ENCODE measurements around the gene WNT8A. TPM values are rescaled to one million over a fixed set of nuclear protein-coding genes. Genes with fewer than 3 reads are reported as not detected.
A peak's percentile ranks its signal among the peaks of the same experiment; 100 is the strongest.

Gene WNT8A
- total and polyA plus RNA-seq, 2 experiments from 2014 or later: not detected

GRCh38 chr5:138053554-138053953 lies 30.3 kb upstream of the WNT8A start:
- TF ChIP-seq, protein P1, sequence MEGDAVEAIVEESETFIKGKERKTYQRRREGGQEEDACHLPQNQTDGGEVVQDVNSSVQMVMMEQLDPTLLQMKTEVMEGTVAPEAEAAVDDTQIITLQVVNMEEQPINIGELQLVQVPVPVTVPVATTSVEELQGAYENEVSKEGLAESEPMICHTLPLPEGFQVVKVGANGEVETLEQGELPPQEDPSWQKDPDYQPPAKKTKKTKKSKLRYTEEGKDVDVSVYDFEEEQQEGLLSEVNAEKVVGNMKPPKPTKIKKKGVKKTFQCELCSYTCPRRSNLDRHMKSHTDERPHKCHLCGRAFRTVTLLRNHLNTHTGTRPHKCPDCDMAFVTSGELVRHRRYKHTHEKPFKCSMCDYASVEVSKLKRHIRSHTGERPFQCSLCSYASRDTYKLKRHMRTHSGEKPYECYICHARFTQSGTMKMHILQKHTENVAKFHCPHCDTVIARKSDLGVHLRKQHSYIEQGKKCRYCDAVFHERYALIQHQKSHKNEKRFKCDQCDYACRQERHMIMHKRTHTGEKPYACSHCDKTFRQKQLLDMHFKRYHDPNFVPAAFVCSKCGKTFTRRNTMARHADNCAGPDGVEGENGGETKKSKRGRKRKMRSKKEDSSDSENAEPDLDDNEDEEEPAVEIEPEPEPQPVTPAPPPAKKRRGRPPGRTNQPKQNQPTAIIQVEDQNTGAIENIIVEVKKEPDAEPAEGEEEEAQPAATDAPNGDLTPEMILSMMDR (IDR thresholded peaks at IDR 0.05; ENCODE audit: poor library complexity): no peak
- TF ChIP-seq EZH2phosphoT487 (IDR thresholded peaks at IDR 0.05; ENCODE audit: low read depth, severe bottlenecking, unreplicated experiment) (no peak), EZH2 (IDR thresholded peaks at IDR 0.05; ENCODE audit: borderline replicate concordance) (no peak)
- H3K4me2 ChIP-seq: no peak overlapping the region
- no peak overlapping the region for H2AFZ ChIP-seq
- H3K27me3 ChIP-seq: no peaks in the 10 kb centered on the region
- H3K27ac ChIP-seq: no peak overlapping the region
- H3K36me3 ChIP-seq (replicated peaks; ENCODE audit: insufficient read depth, low read depth): no peaks in the 10 kb centered on the region
- WGBS (ENCODE audit: low lambda C conversion rate, missing lambda C conversion rate): 82% methylated on average over 3 of the region's 3 CpGs
- no peaks in the 10 kb centered on the region for H3K9me2 ChIP-seq (replicated peaks; ENCODE audit: insufficient read depth)
- no peak overlapping the region for H3K4me3 ChIP-seq
- H4K20me1 ChIP-seq (ENCODE audit: insufficient read depth, poor library complexity, severe bottlenecking): no peaks in the 10 kb centered on the region
- no peaks in the 10 kb centered on the region for H3K4me1 ChIP-seq (ENCODE audit: insufficient read depth)
- no peaks in the 10 kb centered on the region for H3K79me2 ChIP-seq
- no peaks in the 10 kb centered on the region for H3K9me3 ChIP-seq (ENCODE audit: low read depth)
- DNase-seq (ENCODE audit: low spot score): no peak

DNA sequence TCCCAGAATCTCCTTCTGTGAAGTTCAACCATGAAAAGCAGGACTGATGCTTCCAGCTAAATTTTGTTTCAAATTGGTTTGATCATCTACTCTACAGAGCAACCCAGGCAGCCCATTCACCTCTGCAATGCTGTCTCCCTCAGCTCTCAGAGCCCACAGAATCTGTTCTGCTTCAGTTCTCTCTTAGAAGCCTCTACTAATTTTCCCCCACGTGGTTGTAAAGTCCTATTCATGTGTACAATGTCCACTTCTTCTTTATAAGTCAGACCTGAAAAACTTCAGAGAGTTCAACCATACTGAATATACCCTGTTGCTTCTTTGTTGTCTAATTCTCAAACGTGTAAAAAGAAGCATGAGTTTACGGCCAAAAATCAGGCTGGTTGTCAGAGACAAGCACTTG lies 29.6 kb upstream of the WNT8A start:
- DNase-seq (ENCODE audit: low spot score): no peak
- Histone ChIP-seq H3K4me3 (no peak overlapping the region), H3K27me3 (no peaks in the 10 kb centered on the region), H3K9me2 (replicated peaks; ENCODE audit: insufficient read depth) (no peaks in the 10 kb centered on the region), H3K79me2 (no peaks in the 10 kb centered on the region), H3K4me1 (ENCODE audit: insufficient read depth) (no peaks in the 10 kb centered on the region), H3K27ac (no peak overlapping the region), H3K9me3 (ENCODE audit: low read depth) (no peaks in the 10 kb centered on the region), H3K4me2 (no peak overlapping the region), H3K36me3 (replicated peaks; ENCODE audit: insufficient read depth, low read depth) (no peaks in the 10 kb centered on the region), H4K20me1 (ENCODE audit: insufficient read depth, poor library complexity, severe bottlenecking) (no peaks in the 10 kb centered on the region), H2AFZ (no peak overlapping the region)
- 44% methylated on average over 3 of the region's 3 CpGs for WGBS (ENCODE audit: low lambda C conversion rate, missing lambda C conversion rate)
- no peak for TF ChIP-seq EZH2phosphoT487 (IDR thresholded peaks at IDR 0.05; ENCODE audit: low read depth, severe bottlenecking, unreplicated experiment)
- TF ChIP-seq, protein P1 (IDR thresholded peaks at IDR 0.05; ENCODE audit: poor library complexity): no peak
- TF ChIP-seq EZH2 (IDR thresholded peaks at IDR 0.05; ENCODE audit: borderline replicate concordance): no peak

DNA sequence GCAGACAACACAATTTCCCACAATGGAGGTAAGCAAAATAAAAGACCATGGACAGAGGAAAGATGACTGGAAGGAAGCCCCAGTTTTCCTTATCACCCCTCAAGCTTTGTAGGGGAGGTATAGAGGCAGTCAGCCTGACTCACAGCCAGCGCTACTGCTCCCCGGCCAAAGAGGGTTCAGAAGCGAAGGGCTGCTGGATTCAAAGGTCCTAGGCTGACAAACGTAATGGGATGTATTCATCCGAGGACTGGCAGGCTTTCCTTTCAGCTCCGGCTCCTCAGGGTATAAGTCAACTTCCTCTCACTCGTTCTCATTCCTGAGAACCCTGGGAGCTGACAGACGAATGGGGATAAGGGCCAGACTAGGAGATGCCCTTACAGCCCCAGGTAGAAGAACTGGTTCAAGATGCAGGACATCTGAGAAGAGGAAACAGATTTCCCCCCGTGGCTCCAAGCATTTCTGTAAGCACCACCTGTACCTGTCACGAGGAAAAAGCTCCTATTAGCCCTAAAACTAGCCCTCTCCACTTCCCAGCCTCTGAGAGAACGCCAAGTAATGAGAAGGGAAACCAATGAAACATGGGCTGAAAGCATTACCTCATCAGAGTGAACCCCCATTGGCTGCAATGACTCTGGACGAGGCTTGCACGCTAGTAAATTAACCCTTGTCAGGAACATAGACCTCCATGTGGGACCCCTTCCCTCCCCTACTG lies 28.8 kb upstream of the WNT8A start:
- no peaks in the 10 kb centered on the region for H3K9me2 ChIP-seq (replicated peaks; ENCODE audit: insufficient read depth)
- no peaks in the 10 kb centered on the region for H3K36me3 ChIP-seq (replicated peaks; ENCODE audit: insufficient read depth, low read depth)
- no peak overlapping the region for H3K4me3 ChIP-seq
- H3K27me3 ChIP-seq: no peaks in the 10 kb centered on the region
- H2AFZ ChIP-seq: no peak overlapping the region
- H3K9me3 ChIP-seq (ENCODE audit: low read depth): no peaks in the 10 kb centered on the region
- no peaks in the 10 kb centered on the region for H3K79me2 ChIP-seq
- H3K4me1 ChIP-seq (ENCODE audit: insufficient read depth): no peaks in the 10 kb centered on the region
- no peak for DNase-seq (ENCODE audit: low spot score)
- peak overlapping the region; percentile 36 for H3K4me2 ChIP-seq
- no peak overlapping the region for H3K27ac ChIP-seq
- 35% methylated on average over 13 of the region's 13 CpGs for WGBS (ENCODE audit: low lambda C conversion rate, missing lambda C conversion rate)
- TF ChIP-seq EZH2 (IDR thresholded peaks at IDR 0.05; ENCODE audit: borderline replicate concordance) (no peak), EZH2phosphoT487 (IDR thresholded peaks at IDR 0.05; ENCODE audit: low read depth, severe bottlenecking, unreplicated experiment) (no peak)
- TF ChIP-seq, protein P1 (IDR thresholded peaks at IDR 0.05; ENCODE audit: poor library complexity): no peak
- no peaks in the 10 kb centered on the region for H4K20me1 ChIP-seq (ENCODE audit: insufficient read depth, poor library complexity, severe bottlenecking)
